ENCODE data around the gene PDZRN3. TPM values are rescaled to one million over a fixed set of nuclear protein-coding genes. Genes with fewer than 3 reads are reported as not detected.

Gene PDZRN3
- total RNA-seq, 6 donors from 2014 or later: 7.0 to 50.3 (median 18.4) TPM

- ATAC-seq (ENCODE audit: low FRiP score in 2 of 2) (no peak), DNase-seq (no peak)
- Histone ChIP-seq H3K4me3 (no peak overlapping the region), H3K36me3 (no peaks in the 10 kb centered on the region), H3K9me3 (no peaks in the 10 kb centered on the region), H3K27me3 (no peaks in the 10 kb centered on the region), H3K4me1 (no peaks in the 10 kb centered on the region), H3K27ac (no peak overlapping the region)
- TF ChIP-seq POLR2A (IDR thresholded peaks at IDR 0.05) (no peak), CTCF (IDR thresholded peaks at IDR 0.05) (no peak), POLR2AphosphoS5 (IDR thresholded peaks at IDR 0.05) (no peak), EP300 (IDR thresholded peaks at IDR 0.05) (no peak)
- WGBS, 2 donors: 24 to 43% methylated on average over 3 of the region's 3 CpGs
Observed at GRCh38 chr3:73542136-73542535, 82.6 kb downstream of the PDZRN3 start.

GRCh38 chr3:73540969-73541740, 83.6 kb downstream of the PDZRN3 start:
- Histone ChIP-seq H3K36me3 (no peaks in the 10 kb centered on the region), H3K4me3 (no peak overlapping the region), H3K27me3 (no peaks in the 10 kb centered on the region), H3K4me1 (no peaks in the 10 kb centered on the region), H3K27ac (no peak overlapping the region), H3K9me3 (no peaks in the 10 kb centered on the region)
- DNase-seq (no peak), ATAC-seq (ENCODE audit: low FRiP score in 2 of 2) (no peak)
- WGBS, 2 donors: 81 to 83% methylated on average over 1 of the region's 1 CpG
- TF ChIP-seq POLR2A (IDR thresholded peaks at IDR 0.05): no peak

- H3K4me1 ChIP-seq: no peaks in the 10 kb centered on the region
- ATAC-seq (ENCODE audit: low FRiP score in 2 of 2): no peak
- 74 to 75% methylated on average over 2 of the region's 2 CpGs for WGBS, 2 donors
- H3K4me3 ChIP-seq: no peak overlapping the region
- DNase-seq: no peak
- H3K36me3 ChIP-seq: no peaks in the 10 kb centered on the region
- H3K27me3 ChIP-seq: no peaks in the 10 kb centered on the region
- no peak overlapping the region for H3K27ac ChIP-seq
- no peak for TF ChIP-seq POLR2A (IDR thresholded peaks at IDR 0.05)
- TF ChIP-seq EP300 (IDR thresholded peaks at IDR 0.05): no peak
- no peak for TF ChIP-seq POLR2AphosphoS5 (IDR thresholded peaks at IDR 0.05)
- TF ChIP-seq CTCF (IDR thresholded peaks at IDR 0.05): no peak
- no peaks in the 10 kb centered on the region for H3K9me3 ChIP-seq
Observed at GRCh38 chr3:73538486-73538885, 86.3 kb downstream of the PDZRN3 start.

GRCh38 chr3:73536952-73537351, 87.8 kb downstream of the PDZRN3 start:
- TF ChIP-seq EP300 (IDR thresholded peaks at IDR 0.05) (no peak), POLR2AphosphoS5 (IDR thresholded peaks at IDR 0.05) (no peak), CTCF (IDR thresholded peaks at IDR 0.05) (no peak), POLR2A (IDR thresholded peaks at IDR 0.05) (no peak)
- Histone ChIP-seq H3K4me3 (no peak overlapping the region), H3K27ac (no peak overlapping the region), H3K27me3 (no peaks in the 10 kb centered on the region), H3K36me3 (no peaks in the 10 kb centered on the region), H3K9me3 (no peaks in the 10 kb centered on the region), H3K4me1 (no peaks in the 10 kb centered on the region)
- DNase-seq: no peak
- no peak for ATAC-seq (ENCODE audit: low FRiP score in 2 of 2)

- H3K27ac ChIP-seq: no peak overlapping the region
- no peak for DNase-seq
- H3K4me1 ChIP-seq: no peaks in the 10 kb centered on the region
- WGBS, 2 donors: 66 to 84% methylated on average over 4 of the region's 4 CpGs
- H3K36me3 ChIP-seq: no peaks in the 10 kb centered on the region
- ATAC-seq (ENCODE audit: low FRiP score in 2 of 2): no peak
- H3K27me3 ChIP-seq: no peaks in the 10 kb centered on the region
- no peaks in the 10 kb centered on the region for H3K9me3 ChIP-seq
- TF ChIP-seq POLR2AphosphoS5 (IDR thresholded peaks at IDR 0.05) (no peak), CTCF (IDR thresholded peaks at IDR 0.05) (no peak), EP300 (IDR thresholded peaks at IDR 0.05) (no peak), POLR2A (IDR thresholded peaks at IDR 0.05) (no peak)
- H3K4me3 ChIP-seq: no peak overlapping the region
Observed at GRCh38 chr3:73536336-73536895, 88.3 kb downstream of the PDZRN3 start.
